HepG2 (cell line): ENCODE data around the gene DUT. TPM values are rescaled to one million over a fixed set of nuclear protein-coding genes. Genes with fewer than 3 reads are reported as not detected.
"Not testable (repeated sequence)": the region's sequence is repeated elsewhere in the genome, so short reads cannot be mapped to it uniquely, and the experiment has no call there.

Source experiments
- ATAC-seq: fragments of 200-7000 bp; cut with Tn5 transposase; 3 replicates; pipeline ENCODE4 v1.9.1; 2020; ENCODE audit warnings: mild to moderate bottlenecking, moderate library complexity
- BruUV-seq: library from RNA; stranded (reverse); fragments of 400-500 nt; replicated peaks from 2 replicates; lab custom pipeline; 2021; lab: Mats Ljungman, UMichigan
- CTCF ChIA-PET: fragments of 300-600 bp; formaldehyde crosslinking; extraction: SDS; loops from one replicate; lab custom pipeline; 2021; ENCODE audit warnings: low total read pairs, inconsistent platforms, low intra/inter-chr PET ratio; lab: Yijun Ruan, JAX
- POLR2A ChIA-PET: fragments of 350-600 bp; sonication (Branson Sonifier 250); formaldehyde crosslinking; loops from one replicate; lab custom pipeline; 2020; ENCODE audit warnings: antibody characterized with exemption, inconsistent platforms; lab: Yijun Ruan, JAX
- DNase-seq: peaks from one replicate; pipeline ENCODE4 v3.0.0-alpha.2; 2015; ENCODE audit warnings: low spot score
- FAIRE-seq: peaks from 3 replicates; lab custom pipeline; 2011; peaks lifted over from hg19 to GRCh38; lab: Jason Lieb, UNC
- H2AFZ ChIP-seq: one replicate; pipeline ENCODE4 v1.6.1; 2011; ENCODE audit warnings: low read length, inconsistent platforms
- H3K27ac ChIP-seq: fragments of 300-600 bp; 3 replicates; pipeline ENCODE4 v1.8.0; 2011; ENCODE audit warnings: mixed run types, mild to moderate bottlenecking, mixed read lengths, low read length, inconsistent platforms; ENCODE audit not compliant: insufficient read depth; ENCODE audit errors: extremely low read length
- H3K27me3 ChIP-seq, 2 experiments: fragments of 200-600 bp in 1 of 2; 2 replicates in 1 of 2; 3 replicates in 1 of 2; pipeline versions ENCODE4 v1.6.0 to v1.8.0; 2011; ENCODE audit warnings: low read length in 2 of 2, mild to moderate bottlenecking in 2 of 2, moderate library complexity in 2 of 2, inconsistent platforms in 1 of 2; ENCODE audit not compliant: insufficient read depth in 2 of 2, control insufficient read depth in 1 of 2
- H3K36me3 ChIP-seq, 2 experiments: fragments of 200-600 bp in 1 of 2; replicated peaks in 1 of 2; 2 replicates in 1 of 2; 3 replicates in 1 of 2; pipeline versions ENCODE4 v1.5.1 to v1.8.0; 2011; ENCODE audit warnings: low read length in 2 of 2, inconsistent platforms in 1 of 2; ENCODE audit not compliant: insufficient read depth in 2 of 2, control insufficient read depth in 1 of 2
- H3K4me1 ChIP-seq: 2 replicates; pipeline ENCODE4 v1.5.1; 2012; ENCODE audit warnings: low read length, inconsistent platforms; ENCODE audit not compliant: insufficient read depth
- H3K4me2 ChIP-seq: 2 replicates; pipeline ENCODE4 v1.6.0; 2011; ENCODE audit warnings: low read depth, low read length, inconsistent platforms
- H3K4me3 ChIP-seq, 3 experiments: fragments of 200-600 bp in 1 of 3; sonication (generic), shearing (Covaris generic) in 1 of 3; replicated peaks in 1 of 3; 2 replicates each; pipeline ENCODE4 v1.5.1; 2011 to 2016; ENCODE audit warnings: low read length in 3 of 3, inconsistent platforms in 2 of 3, low read depth in 2 of 3, mild to moderate bottlenecking in 2 of 3, control low read depth in 1 of 3, mixed read lengths in 1 of 3; ENCODE audit not compliant: insufficient read depth in 1 of 3
- H3K79me2 ChIP-seq: one replicate; pipeline ENCODE4 v1.6.1; 2011; ENCODE audit warnings: low read length, inconsistent platforms; ENCODE audit not compliant: insufficient read depth
- H3K9ac ChIP-seq: 2 replicates; pipeline ENCODE4 v1.6.0; 2011; ENCODE audit warnings: mild to moderate bottlenecking, low read depth, low read length, inconsistent platforms; ENCODE audit not compliant: insufficient read depth
- H3K9me3 ChIP-seq: 2 replicates; pipeline ENCODE4 v1.5.1; 2012; ENCODE audit warnings: mild to moderate bottlenecking, low read length
- H4K20me1 ChIP-seq: 2 replicates; pipeline ENCODE4 v1.6.0; 2011; ENCODE audit warnings: inconsistent platforms, mild to moderate bottlenecking, low read length, moderate library complexity; ENCODE audit not compliant: insufficient read depth
- FIP1L1 ChIP-seq: fragments of 200-400 bp; formaldehyde crosslinking; IDR thresholded peaks from 2 replicates; pipeline ENCODE4 v1.6.1; 2018; ENCODE audit warnings: low read depth, mild to moderate bottlenecking, low read length, moderate library complexity, borderline replicate concordance; ENCODE audit not compliant: insufficient read depth
- FOSL2 ChIP-seq: sonication (generic); formaldehyde crosslinking; IDR thresholded peaks from 2 replicates; pipeline ENCODE4 v1.4.0; 2020; ENCODE audit warnings: missing genetic modification reagents
- IKZF4 ChIP-seq: sonication (generic); formaldehyde crosslinking; IDR thresholded peaks from 2 replicates; pipeline ENCODE4 v1.5.1; 2020; ENCODE audit warnings: borderline replicate concordance, mild to moderate bottlenecking, low read depth, missing genetic modification reagents; ENCODE audit errors: not compliant biosample characterization
- KDM4B ChIP-seq: sonication (generic); formaldehyde crosslinking; IDR thresholded peaks from 2 replicates; pipeline ENCODE4 v1.4.0; 2020; ENCODE audit warnings: missing genetic modification reagents
- NCOA5 ChIP-seq: sonication (generic); formaldehyde crosslinking; IDR thresholded peaks from 2 replicates; pipeline ENCODE4 v1.4.0; 2020; ENCODE audit warnings: missing genetic modification reagents
- PCBP1 ChIP-seq: fragments of 200-400 bp; formaldehyde crosslinking; IDR thresholded peaks from 2 replicates; pipeline ENCODE4 v1.6.1; 2017; ENCODE audit warnings: mild to moderate bottlenecking, low read depth, low read length, borderline replicate concordance
- PCBP2 ChIP-seq: fragments of 200-400 bp; formaldehyde crosslinking; optimal IDR thresholded peaks from 2 replicates; pipeline ENCODE3; 2018; ENCODE audit warnings: low read length, low read depth; ENCODE audit not compliant: poor library complexity, severe bottlenecking
- ZIK1 ChIP-seq: sonication (generic); formaldehyde crosslinking; IDR thresholded peaks from 2 replicates; pipeline ENCODE4 v1.5.0; 2020; ENCODE audit warnings: mild to moderate bottlenecking, low read depth, missing genetic modification reagents, borderline replicate concordance
- ZKSCAN8 ChIP-seq: IDR thresholded peaks from 2 replicates; pipeline ENCODE4 v1.6.1; 2016; ENCODE audit warnings: borderline replicate concordance, missing genetic modification reagents, missing compliant biosample characterization
- ZMYM2 ChIP-seq: sonication (generic); formaldehyde crosslinking; IDR thresholded peaks from 2 replicates; pipeline ENCODE4 v1.8.0; 2022; ENCODE audit warnings: mild to moderate bottlenecking, missing genetic modification reagents
- ZNF24 ChIP-seq: fragments of 450-650 bp; IDR thresholded peaks from 2 replicates; pipeline ENCODE4 v1.6.1; 2017; ENCODE audit warnings: antibody characterized with exemption, mild to moderate bottlenecking
- ZNF30 ChIP-seq: sonication (generic); formaldehyde crosslinking; IDR thresholded peaks from 2 replicates; pipeline ENCODE4 v1.5.0; 2020; ENCODE audit warnings: mild to moderate bottlenecking, missing genetic modification reagents
- ZNF570 ChIP-seq: sonication (generic); formaldehyde crosslinking; IDR thresholded peaks from 2 replicates; pipeline ENCODE4 v1.4.0; 2020; ENCODE audit warnings: mild to moderate bottlenecking, missing genetic modification reagents, borderline replicate concordance
- ZNF576 ChIP-seq: sonication (generic); formaldehyde crosslinking; IDR thresholded peaks from 2 replicates; pipeline ENCODE4 v1.4.0; 2020; ENCODE audit warnings: mild to moderate bottlenecking, missing genetic modification reagents
- WGBS: methylation state at CpG from one replicate; pipeline ENCODE4 v1.1.6; 2017; ENCODE audit warnings: low lambda C conversion rate; 5-methylcytosine and 5-hydroxymethylcytosine counted together
- in situ Hi-C: cut with HindIII; loops from 2 replicates; pipeline ENCODE4 v1.10.0; 2017; ENCODE audit warnings: low pct_unique_long_range_greater_than_20kb; ENCODE audit not compliant: extremely low pct_ligation_motif_present
- intact Hi-C: fragments of 100-400 bp; cut with micrococcal nuclease; formaldehyde crosslinking; loops from one replicate; pipeline ENCODE4 v1.10.0; 2022; ENCODE audit not compliant: unreplicated experiment
- polyA plus RNA-seq, 8 experiments: library from polyadenylated mRNA; depleted of rRNA in 3 of 8; stranded (reverse) in 7 of 8; unstranded in 1 of 8; fragments of >200 nt; fragmentation: Illumina TruSeq in 4 of 8; extraction: Trizol in 4 of 8; gene quantifications; 2 replicates each; pipeline versions ENCODE4 v1.2.1 to v1.2.3, GENCODE V29; 2011 to 2016; ENCODE audit warnings: low read depth in 4 of 8, missing spikeins in 1 of 8, mixed read lengths in 1 of 8; ENCODE audit not compliant: insufficient read depth in 1 of 8
- total RNA-seq, 5 experiments: library from RNA; depleted of rRNA; stranded (reverse); fragments of >200 nt; fragmentation: Illumina TruSeq; extraction: Trizol; gene quantifications; 2 replicates each; pipeline ENCODE4 v1.2.3, GENCODE V29; 2016; ENCODE audit warnings: low read depth in 1 of 5
- TF ChIP-seq, protein P1 (sequence below): sonication (generic); formaldehyde crosslinking; IDR thresholded peaks from 2 replicates; pipeline ENCODE4 v1.5.0; 2020; ENCODE audit warnings: missing genetic modification reagents
- TF ChIP-seq, protein P2 (sequence below): IDR thresholded peaks from 2 replicates; pipeline ENCODE4 v1.6.1; 2016; ENCODE audit warnings: missing compliant biosample characterization, missing genetic modification reagents, borderline replicate concordance

Gene DUT
- total and polyA plus RNA-seq, 2 of the 13 experiments (the other 11 are each of a cell fraction or from before 2014, with no cell fraction given), result 36.7 to 131 TPM

GRCh38 chr15:48325400-48325799 is 5.8 kb upstream of the DUT start:
- no peak for TF ChIP-seq FIP1L1
- TF ChIP-seq IKZF4, result no peak
- TF ChIP-seq KDM4B (CRISPR knock-in tag), result no peak
- no peak for TF ChIP-seq PCBP2
- no peak for TF ChIP-seq ZNF576 (CRISPR knock-in tag)
- TF ChIP-seq FOSL2 (CRISPR knock-in tag), result no peak
- no peak for TF ChIP-seq ZIK1 (CRISPR knock-in tag)
- TF ChIP-seq ZMYM2 (CRISPR knock-in tag), result no peak
- TF ChIP-seq ZNF30, result no peak
- TF ChIP-seq ZNF24, result no peak
- TF ChIP-seq, protein P1, sequence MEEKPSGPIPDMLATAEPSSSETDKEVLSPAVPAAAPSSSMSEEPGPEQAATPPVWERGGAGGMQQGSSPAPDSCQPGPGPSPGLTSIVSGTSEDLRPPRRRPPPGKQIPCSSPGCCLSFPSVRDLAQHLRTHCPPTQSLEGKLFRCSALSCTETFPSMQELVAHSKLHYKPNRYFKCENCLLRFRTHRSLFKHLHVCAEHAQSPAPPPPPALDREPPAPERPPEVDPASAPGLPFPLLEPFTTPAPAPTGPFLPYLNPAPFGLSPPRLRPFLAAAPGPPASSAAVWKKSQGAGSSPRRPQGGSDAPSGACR, result no peak
- TF ChIP-seq, protein P2, sequence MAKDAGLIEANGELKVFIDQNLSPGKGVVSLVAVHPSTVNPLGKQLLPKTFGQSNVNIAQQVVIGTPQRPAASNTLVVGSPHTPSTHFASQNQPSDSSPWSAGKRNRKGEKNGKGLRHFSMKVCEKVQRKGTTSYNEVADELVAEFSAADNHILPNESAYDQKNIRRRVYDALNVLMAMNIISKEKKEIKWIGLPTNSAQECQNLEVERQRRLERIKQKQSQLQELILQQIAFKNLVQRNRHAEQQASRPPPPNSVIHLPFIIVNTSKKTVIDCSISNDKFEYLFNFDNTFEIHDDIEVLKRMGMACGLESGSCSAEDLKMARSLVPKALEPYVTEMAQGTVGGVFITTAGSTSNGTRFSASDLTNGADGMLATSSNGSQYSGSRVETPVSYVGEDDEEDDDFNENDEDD, result no peak
- no peak for TF ChIP-seq NCOA5 (CRISPR knock-in tag)
- TF ChIP-seq PCBP1, result no peak
- TF ChIP-seq ZNF570 (CRISPR knock-in tag), result no peak
- TF ChIP-seq ZKSCAN8 (CRISPR knock-in tag), result no peak
- intact Hi-C loops, result no loop called here
- no peaks in the 10 kb centered on the region for H3K79me2 ChIP-seq
- H3K4me1 ChIP-seq, result peaks cover 18% of the 10 kb centered on the region
- no peaks in the 10 kb centered on the region for H3K9me3 ChIP-seq
- FAIRE-seq, result no peak
- CTCF ChIA-PET, result no interaction called here
- no peak overlapping the region for H3K9ac ChIP-seq
- no peak overlapping the region for H2AFZ ChIP-seq
- no TSS peak for BruUV-seq
- in situ Hi-C loops, result no loop called here
- H4K20me1 ChIP-seq, result no peaks in the 10 kb centered on the region
- H3K27ac ChIP-seq, result no peak overlapping the region
- DNase-seq, result no peak
- H3K27me3 ChIP-seq, result no peaks in the 10 kb centered on the region; a peak in 1 of 5 replicates
- no peak overlapping the region for H3K4me2 ChIP-seq
- 35% methylated on average over 5 of the region's 5 CpGs for WGBS
- no peaks in the 10 kb centered on the region for H3K36me3 ChIP-seq
- no peak overlapping the region for H3K4me3 ChIP-seq
- POLR2A ChIA-PET, result no interaction called here
- ATAC-seq, result no peak

DNA sequence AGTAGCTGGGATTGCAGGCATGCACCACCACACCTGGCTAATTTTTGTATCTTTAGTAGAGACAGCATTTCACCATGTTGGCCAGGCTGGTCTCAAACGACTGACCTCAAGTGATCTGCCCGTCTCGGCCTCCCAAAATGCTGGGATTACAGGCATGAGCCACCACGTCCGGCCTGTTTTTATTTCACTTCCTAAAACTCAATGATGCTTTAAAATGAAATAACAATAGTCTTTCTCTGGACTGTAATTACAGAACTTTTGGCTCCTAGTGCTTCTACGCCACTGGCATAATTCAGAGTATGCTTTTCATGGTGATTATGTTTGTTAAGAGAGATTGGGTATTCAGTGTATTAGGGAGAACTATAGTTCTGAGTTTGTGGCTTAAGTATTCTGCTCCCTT is 5.0 kb upstream of the DUT start:
- FAIRE-seq, POLR2A ChIA-PET, H4K20me1 ChIP-seq, ATAC-seq, in situ Hi-C loops, H2AFZ ChIP-seq, BruUV-seq, H3K9me3 ChIP-seq, intact Hi-C loops, H3K36me3 ChIP-seq, H3K4me2 ChIP-seq, CTCF ChIA-PET, H3K27me3 ChIP-seq, H3K27ac ChIP-seq, H3K4me3 ChIP-seq, H3K9ac ChIP-seq, DNase-seq, H3K79me2 ChIP-seq: not testable (repeated sequence)
- WGBS, result 92% methylated on average over 6 of the region's 6 CpGs
- peaks cover 18% of the 10 kb centered on the region for H3K4me1 ChIP-seq
